Measurements from ENCODE around the gene CLHC1.
"Not testable (repeated sequence)": the region's sequence is repeated elsewhere in the genome, so short reads cannot be mapped to it uniquely, and the experiment has no call there.

The CLHC1 gene

GRCh38 chr2:55232084-55232862 lies at the start of gene CLHC1, which contains the start of gene RPS27A:
Gene CLHC1 (minus strand): TSS chr2:55232293. CDS start chr2:55222411, 9,882 bp downstream.
Gene RPS27A (plus strand): TSS chr2:55232688. CDS start chr2:55232825, 137 bp downstream.
- DNase-seq (ENCODE audit: low read depth in 2 of 2) = peak; percentile 82 to 83

- DNase-seq (ENCODE audit: low read depth in 2 of 2) = not testable (repeated sequence)
Observed at GRCh38 chr2:55280851-55281546, 48.9 kb upstream of the CLHC1 start.

- not testable (repeated sequence) for DNase-seq (ENCODE audit: low read depth in 2 of 2)
Observed at GRCh38 chr2:55279859-55280424, 47.8 kb upstream of the CLHC1 start.

GRCh38 chr2:55279214-55279835 lies 47.2 kb upstream of the CLHC1 start:
- DNase-seq (ENCODE audit: low read depth in 2 of 2) = not testable (repeated sequence)

- no peak for DNase-seq (ENCODE audit: low read depth in 2 of 2)
Observed at GRCh38 chr2:55277310-55277709, 45.2 kb upstream of the CLHC1 start.

- DNase-seq (ENCODE audit: low read depth in 2 of 2) = not testable (repeated sequence)
Observed at GRCh38 chr2:55274346-55274745, 42.3 kb upstream of the CLHC1 start.

- DNase-seq (ENCODE audit: low read depth in 2 of 2) = no peak
Observed at GRCh38 chr2:55269645-55269990, 37.5 kb upstream of the CLHC1 start.

GRCh38 chr2:55268907-55269644 lies 37.0 kb upstream of the CLHC1 start, which contains the start of gene MTIF2:
Gene MTIF2 (minus strand): TSS chr2:55269231. CDS start chr2:55263858, 5,373 bp downstream.
- peak; percentile 90 to 91 for DNase-seq (ENCODE audit: low read depth in 2 of 2)

GRCh38 chr2:55268288-55268906 lies 36.3 kb upstream of the CLHC1 start:
- DNase-seq (ENCODE audit: low read depth in 2 of 2) = no peak

GRCh38 chr2:55259586-55259985 lies 27.5 kb upstream of the CLHC1 start:
- not testable (repeated sequence) for DNase-seq (ENCODE audit: low read depth in 2 of 2)

- no peak for DNase-seq (ENCODE audit: low read depth in 2 of 2)
Observed at GRCh38 chr2:55252832-55253231, 20.7 kb upstream of the CLHC1 start.

GRCh38 chr2:55247025-55247424 lies 14.9 kb upstream of the CLHC1 start:
- no peak for DNase-seq (ENCODE audit: low read depth in 2 of 2)

- no peak for DNase-seq (ENCODE audit: low read depth in 2 of 2)
Observed at GRCh38 chr2:55245411-55245810, 13.3 kb upstream of the CLHC1 start.

- DNase-seq (ENCODE audit: low read depth in 2 of 2) = no peak
Observed at GRCh38 chr2:55242617-55243016, 10.5 kb upstream of the CLHC1 start.

- DNase-seq (ENCODE audit: low read depth in 2 of 2) = not testable (repeated sequence)
Observed at GRCh38 chr2:55241582-55241981, 9.5 kb upstream of the CLHC1 start.

GRCh38 chr2:55239656-55240222 lies 7.6 kb upstream of the CLHC1 start:
- DNase-seq (ENCODE audit: low read depth in 2 of 2) = no peak

GRCh38 chr2:55236992-55237543 lies 5.0 kb upstream of the CLHC1 start:
- no peak for DNase-seq (ENCODE audit: low read depth in 2 of 2)

- no peak for DNase-seq (ENCODE audit: low read depth in 2 of 2)
Observed at GRCh38 chr2:55235724-55236538, 3.8 kb upstream of the CLHC1 start.

GRCh38 chr2:55233658-55233940 lies 1.5 kb upstream of the CLHC1 start:
- DNase-seq (ENCODE audit: low read depth in 2 of 2) = no peak
